Stomach (tissue), 9 donors: ENCODE results near the gene CCDC59. TPM values are rescaled to one million over a fixed set of nuclear protein-coding genes. Genes with fewer than 3 reads are reported as not detected.

Experiments
- DNase-seq, 2 donors: peaks; one replicate each; pipeline versions ENCODE4 v3.0.0 to v3.0.0-alpha.2; 2013 to 2019
- H3K27ac ChIP-seq, 5 donors: fragments of 200-600 bp in 4 of 5; sonication (generic) in 4 of 5; one replicate each; pipeline ENCODE4 v1.5.1; 2013 to 2019; ENCODE audit warnings: mild to moderate bottlenecking in 1 of 5, moderate library complexity in 1 of 5
- H3K27me3 ChIP-seq, 3 donors: fragments of 200-600 bp; sonication (generic); one replicate each; pipeline ENCODE4 v1.5.1; 2017 to 2019; ENCODE audit warnings: mixed run types in 1 of 3
- H3K36me3 ChIP-seq, 4 donors: fragments of 200-600 bp; sonication (generic); 1 replicate in 3 of 4; 2 replicates in 1 of 4; pipeline ENCODE4 v1.5.1; 2016 to 2019
- H3K4me1 ChIP-seq, 4 donors: fragments of 200-600 bp; sonication (generic); one replicate each; pipeline ENCODE4 v1.5.1; 2016 to 2019
- H3K4me3 ChIP-seq, 4 donors: fragments of 200-600 bp; sonication (generic) in 3 of 4; one replicate each; pipeline ENCODE4 v1.5.1; 2016 to 2019; ENCODE audit warnings: mild to moderate bottlenecking in 1 of 4
- H3K9me3 ChIP-seq, 4 donors: fragments of 200-600 bp; sonication (generic); one replicate each; pipeline ENCODE4 v1.5.1; 2016 to 2019
- CTCF ChIP-seq, 7 experiments: fragments of 450-650 bp in 4 of 7; fragments of 200-600 bp in 3 of 7; sonication (generic) in 3 of 7; IDR thresholded peaks; one replicate each; pipeline ENCODE4 v1.5.1; 2016 to 2019; ENCODE audit warnings: antibody characterized with exemption in 7 of 7, control low read depth in 2 of 7, mild to moderate bottlenecking in 1 of 7
- EP300 ChIP-seq: sonication (generic); formaldehyde crosslinking; IDR thresholded peaks from one replicate; pipeline ENCODE4 v1.6.1; 2017; ENCODE audit warnings: antibody characterized with exemption
- POLR2A ChIP-seq, 4 donors: fragments of 450-650 bp; IDR thresholded peaks; one replicate each; pipeline ENCODE4 v1.6.1; 2016; ENCODE audit warnings: antibody characterized with exemption in 4 of 4, control low read depth in 2 of 4, mild to moderate bottlenecking in 1 of 4, moderate library complexity in 1 of 4
- POLR2AphosphoS5 ChIP-seq, 3 donors: sonication (generic); formaldehyde crosslinking; IDR thresholded peaks; one replicate each; pipeline ENCODE4 v1.6.1; 2016; ENCODE audit warnings: antibody characterized with exemption in 3 of 3
- WGBS, 5 donors: extraction: QIAGEN DNeasy Blood & Tissue Kit in 3 of 5; methylation state at CpG; one replicate each; pipeline versions ENCODE4 v1.1.5 to v1.1.7; 2013 to 2018; 5-methylcytosine and 5-hydroxymethylcytosine counted together
- intact Hi-C: fragments of 100-400 bp; cut with DNase I; formaldehyde crosslinking; loops from one replicate; pipeline ENCODE4 v1.15.1; 2023; ENCODE audit warnings: low total_unique reads
- polyA plus RNA-seq, 3 donors: library from polyadenylated mRNA; stranded (reverse); fragments of 200-250 nt; gene quantifications; one replicate each; pipeline ENCODE4 v1.2.3, GENCODE V29; 2013
- total RNA-seq, 5 donors: library from RNA; depleted of rRNA; stranded (reverse); fragments of >200 nt; gene quantifications; one replicate each; pipeline versions ENCODE4 v1.1.0 to v1.2.3, GENCODE V29; 2014 to 2016
- donor health status: healthy with polysubstance abuse.
- donor health status: Bipolar disorder and iron deficiency.
- donor health status: healthy.

Gene CCDC59
- total and polyA plus RNA-seq, 8 donors, result 19.4 to 75.3 (median 47.9) TPM

GRCh38 chr12:82325540-82326336 lies 32.4 kb downstream of the CCDC59 start:
- H3K27ac ChIP-seq, result no peak overlapping the region
- intact Hi-C loops, result no loop called here
- H3K4me1 ChIP-seq, result no peaks in the 10 kb centered on the region
- DNase-seq, result no peak
- H3K4me3 ChIP-seq, result no peak overlapping the region
- H3K27me3 ChIP-seq, result no peaks in the 10 kb centered on the region
- H3K36me3 ChIP-seq, result no peaks in the 10 kb centered on the region
- TF ChIP-seq CTCF (IDR thresholded peaks at IDR 0.05) (no peak), POLR2AphosphoS5 (IDR thresholded peaks at IDR 0.05) (no peak), POLR2A (IDR thresholded peaks at IDR 0.05) (no peak), EP300 (no peak)
- no peaks in the 10 kb centered on the region for H3K9me3 ChIP-seq
- WGBS, 5 donors, result 64 to 70% (median 68%) methylated on average over 4 of the region's 4 CpGs

GRCh38 chr12:82319276-82319675 lies 38.9 kb downstream of the CCDC59 start:
- Histone ChIP-seq H3K4me3 (no peak overlapping the region), H3K36me3 (no peaks in the 10 kb centered on the region), H3K27me3 (no peaks in the 10 kb centered on the region), H3K9me3 (no peaks in the 10 kb centered on the region), H3K27ac (no peak overlapping the region), H3K4me1 (no peaks in the 10 kb centered on the region)
- intact Hi-C loops, result no loop called here
- WGBS, 5 donors, result 63 to 72% (median 69%) methylated on average over 1 of the region's 1 CpG
- no peak for DNase-seq
- TF ChIP-seq POLR2AphosphoS5 (IDR thresholded peaks at IDR 0.05), result no peak

GRCh38 chr12:82314406-82314892 lies 43.7 kb downstream of the CCDC59 start:
- Histone ChIP-seq H3K4me1 (no peaks in the 10 kb centered on the region), H3K27me3 (no peaks in the 10 kb centered on the region), H3K9me3 (no peaks in the 10 kb centered on the region), H3K27ac (no peak overlapping the region), H3K36me3 (no peaks in the 10 kb centered on the region), H3K4me3 (peak overlapping the region in 1 of 4 donors; percentile 13)
- 15 to 51% (median 23%) methylated on average over 7 to 8 of the region's 8 CpGs for WGBS, 5 donors
- DNase-seq, result peak; percentile 53 to 68
- no peak for TF ChIP-seq CTCF (IDR thresholded peaks at IDR 0.05)
- TF ChIP-seq EP300, result no peak
- TF ChIP-seq POLR2A (IDR thresholded peaks at IDR 0.05), result no peak
- no peak for TF ChIP-seq POLR2AphosphoS5 (IDR thresholded peaks at IDR 0.05)
- intact Hi-C loops, result no loop called here

Other genes starting within 250 kb of the CCDC59 start
- 10 to 100 TPM in 4 of 5 donors, 1 to 10 TPM in 1; 3.5 to 26.4 (median 12.2) TPM for gene METTL25, start 142 bp upstream of the CCDC59 start, total RNA-seq
- 1 to 10 TPM; 5.0 to 8.1 (median 6.9) TPM for gene METTL25, start 142 bp upstream of the CCDC59 start, polyA plus RNA-seq